IMR-90 (cell line): Measurements from ENCODE around the gene OR1F1.

Source experiments
- CTCF ChIP-seq: conservative IDR thresholded peaks from 2 replicates; pipeline ENCODE4 v1.5.1; 2012; ENCODE audit warnings: mild to moderate bottlenecking, low read depth, low read length, improper control_type of control experiment
- SMC3 ChIP-seq: fragments of 150-350 bp; IDR thresholded peaks from 2 replicates; pipeline ENCODE4 v1.6.1; 2016; ENCODE audit warnings: low read depth, mild to moderate bottlenecking, antibody characterized with exemption, low read length, moderate library complexity

- no peak for TF ChIP-seq CTCF
- no peak for TF ChIP-seq SMC3
These were observed 7.5 kb upstream of the OR1F1 start for GRCh38 chr16:3180445-3180878.
